Spleen (tissue), 3 donors: ENCODE measurements around the gene ATXN1.

Experiments used
- POLR2A ChIP-seq, 3 donors: fragments of 450-650 bp; IDR thresholded peaks; one replicate each; pipeline ENCODE4 v1.5.1; 2017; ENCODE audit warnings: antibody characterized with exemption in 3 of 3, mild to moderate bottlenecking in 1 of 3
- POLR2AphosphoS5 ChIP-seq, 3 donors: sonication (generic); formaldehyde crosslinking; IDR thresholded peaks; one replicate each; pipeline ENCODE4 v1.5.1; 2017; ENCODE audit warnings: antibody characterized with exemption in 3 of 3

- TF ChIP-seq POLR2A (IDR thresholded peaks at IDR 0.05) (no peak), POLR2AphosphoS5 (IDR thresholded peaks at IDR 0.05) (peak in 1 of 3 donors; percentile 21)
Observed at GRCh38 chr6:16712931-16713484, 48.3 kb downstream of the ATXN1 start.
